MCF 10A (cell line): Measurements from ENCODE around the gene FAM240A. TPM values are rescaled to one million over a fixed set of nuclear protein-coding genes. Genes with fewer than 3 reads are reported as not detected.
"Not testable (repeated sequence)": the region's sequence is repeated elsewhere in the genome, so short reads cannot be mapped to it uniquely, and the experiment has no call there.

Experiments used
- BruUV-seq: library from RNA; stranded (reverse); fragments of 400-500 nt; replicated peaks from 2 replicates; lab custom pipeline; 2021; lab: Mats Ljungman, UMichigan
- CTCF ChIA-PET: fragments of 300-600 bp; sonication (Branson Sonifier 250); formaldehyde crosslinking; extraction: SDS; loops from one replicate; lab custom pipeline; 2021; ENCODE audit warnings: antibody characterized with exemption, inconsistent platforms; lab: Yijun Ruan, JAX
- POLR2A ChIA-PET: fragments of 300-600, 350-650 bp; sonication (Branson Sonifier 250); formaldehyde crosslinking; extraction: SDS; loops from one replicate; lab custom pipeline; 2020; ENCODE audit warnings: antibody characterized with exemption, inconsistent platforms; lab: Yijun Ruan, JAX
- DNase-seq: peaks from one replicate; pipeline ENCODE4 v3.0.0-alpha.2; 2018; ENCODE audit not compliant: unreplicated experiment
- H3K27ac Mint-ChIP-seq: one replicate; pipeline ENCODE4 v1.8.0; 2022; ENCODE audit warnings: mild to moderate bottlenecking, low read depth, mixed read lengths; ENCODE audit not compliant: unreplicated experiment
- H3K27me3 Mint-ChIP-seq: one replicate; pipeline ENCODE4 v1.8.0; 2022; ENCODE audit warnings: mixed read lengths; ENCODE audit not compliant: insufficient read depth, unreplicated experiment
- H3K36me3 Mint-ChIP-seq: one replicate; pipeline ENCODE4 v1.8.0; 2022; ENCODE audit warnings: mild to moderate bottlenecking, moderate library complexity, mixed read lengths; ENCODE audit not compliant: insufficient read depth, unreplicated experiment
- H3K4me1 Mint-ChIP-seq: one replicate; pipeline ENCODE4 v1.8.0; 2022; ENCODE audit warnings: mixed read lengths; ENCODE audit not compliant: insufficient read depth, unreplicated experiment
- H3K4me3 Mint-ChIP-seq: one replicate; pipeline ENCODE4 v1.8.0; 2022; ENCODE audit warnings: mild to moderate bottlenecking, moderate library complexity, mixed read lengths; ENCODE audit not compliant: unreplicated experiment
- H3K9me3 Mint-ChIP-seq: one replicate; pipeline ENCODE4 v1.8.0; 2022; ENCODE audit warnings: mixed read lengths; ENCODE audit not compliant: unreplicated experiment
- intact Hi-C: fragments of 100-400 bp; cut with micrococcal nuclease; formaldehyde crosslinking; loops from 2 replicates; pipeline ENCODE4 v1.14.1; 2022
- total RNA-seq: library from RNA; stranded (reverse); gene quantifications from 2 replicates; pipeline ENCODE4 v1.2.3, GENCODE V29; 2022
- TF ChIP-seq, protein P1 (sequence below): fragments of 200-600 bp; IDR thresholded peaks from one replicate; pipeline ENCODE4 v1.8.0; 2022; ENCODE audit warnings: antibody characterized with exemption, mild to moderate bottlenecking; ENCODE audit not compliant: unreplicated experiment

The FAM240A gene
- total RNA-seq, 1 experiment from 2014 or later: not detected

DNA sequence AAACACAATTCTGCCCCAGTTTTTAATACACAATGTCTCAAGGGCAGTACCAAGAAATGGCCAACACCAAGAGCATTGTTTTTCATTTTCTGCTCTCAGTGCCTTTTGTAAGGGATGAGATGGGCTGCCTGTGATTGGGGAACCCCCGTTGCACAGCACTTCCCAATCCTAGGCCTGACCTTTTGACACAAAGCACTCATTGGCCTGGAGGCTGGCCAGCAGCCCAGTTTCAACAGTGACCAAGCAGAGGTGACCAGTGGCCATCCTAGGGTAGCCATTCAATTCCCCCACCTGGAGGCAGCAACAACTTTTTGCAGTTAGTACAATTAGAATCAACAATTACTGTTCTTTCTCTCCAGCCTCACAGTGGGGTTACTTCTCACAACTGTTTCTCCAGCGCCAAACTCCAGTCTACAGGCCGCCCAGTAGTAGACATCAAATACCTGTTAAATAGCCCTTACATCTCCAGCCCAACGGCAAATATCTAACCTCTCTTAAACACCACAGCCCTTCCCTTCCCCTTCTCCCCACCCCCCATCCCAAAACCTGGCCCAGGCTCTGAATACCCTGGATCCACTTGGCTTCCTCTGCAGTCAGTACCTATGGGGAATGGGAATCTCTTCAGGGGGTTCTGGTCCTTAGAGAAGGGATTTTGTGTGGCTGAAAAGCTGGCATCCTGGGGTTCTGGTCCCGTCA, 37.3 kb upstream of the FAM240A start:
- intact Hi-C loops: no loop called here

DNA sequence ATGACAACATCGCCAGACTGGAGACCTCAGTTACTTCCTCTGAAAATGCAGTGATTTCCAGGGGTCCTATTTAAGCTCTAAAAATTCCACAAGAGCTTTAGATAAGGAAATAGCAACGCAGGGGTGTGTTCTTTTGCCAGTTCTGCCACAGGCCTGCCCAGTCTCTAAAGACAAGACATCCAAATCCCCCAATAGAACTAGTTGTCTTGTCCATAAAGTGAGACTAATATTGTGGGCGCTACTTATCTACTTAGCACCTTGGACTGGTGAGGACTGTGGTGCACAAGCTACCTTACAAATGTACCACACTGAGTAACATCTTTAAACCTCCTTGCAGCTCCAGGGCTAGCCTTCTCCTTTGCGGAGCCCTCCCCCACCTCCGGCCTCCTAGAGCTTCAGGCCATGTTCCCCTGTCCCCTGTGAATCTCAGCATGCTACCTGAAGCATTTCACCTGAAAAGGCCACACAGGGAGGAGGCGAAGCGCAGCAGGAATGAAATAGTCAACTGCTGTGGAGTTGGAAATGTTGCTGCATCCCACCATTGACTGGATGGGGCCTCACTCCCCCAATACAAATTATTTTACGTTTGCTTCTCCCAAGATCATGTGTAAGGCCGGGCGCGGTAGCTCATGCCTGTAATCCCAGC, 36.6 kb upstream of the FAM240A start:
- intact Hi-C loops: no loop called here
- CTCF ChIA-PET: no interaction called here
- BruUV-seq: no TSS peak
- no peaks in the 10 kb centered on the region for H3K9me3 Mint-ChIP-seq
- no peak overlapping the region for H3K4me3 Mint-ChIP-seq
- TF ChIP-seq, protein P1, sequence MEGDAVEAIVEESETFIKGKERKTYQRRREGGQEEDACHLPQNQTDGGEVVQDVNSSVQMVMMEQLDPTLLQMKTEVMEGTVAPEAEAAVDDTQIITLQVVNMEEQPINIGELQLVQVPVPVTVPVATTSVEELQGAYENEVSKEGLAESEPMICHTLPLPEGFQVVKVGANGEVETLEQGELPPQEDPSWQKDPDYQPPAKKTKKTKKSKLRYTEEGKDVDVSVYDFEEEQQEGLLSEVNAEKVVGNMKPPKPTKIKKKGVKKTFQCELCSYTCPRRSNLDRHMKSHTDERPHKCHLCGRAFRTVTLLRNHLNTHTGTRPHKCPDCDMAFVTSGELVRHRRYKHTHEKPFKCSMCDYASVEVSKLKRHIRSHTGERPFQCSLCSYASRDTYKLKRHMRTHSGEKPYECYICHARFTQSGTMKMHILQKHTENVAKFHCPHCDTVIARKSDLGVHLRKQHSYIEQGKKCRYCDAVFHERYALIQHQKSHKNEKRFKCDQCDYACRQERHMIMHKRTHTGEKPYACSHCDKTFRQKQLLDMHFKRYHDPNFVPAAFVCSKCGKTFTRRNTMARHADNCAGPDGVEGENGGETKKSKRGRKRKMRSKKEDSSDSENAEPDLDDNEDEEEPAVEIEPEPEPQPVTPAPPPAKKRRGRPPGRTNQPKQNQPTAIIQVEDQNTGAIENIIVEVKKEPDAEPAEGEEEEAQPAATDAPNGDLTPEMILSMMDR: no peak
- no peaks in the 10 kb centered on the region for H3K27me3 Mint-ChIP-seq
- DNase-seq: no peak
- H3K36me3 Mint-ChIP-seq: no peaks in the 10 kb centered on the region
- H3K27ac Mint-ChIP-seq: no peak overlapping the region
- POLR2A ChIA-PET: no interaction called here
- H3K4me1 Mint-ChIP-seq: no peaks in the 10 kb centered on the region

More for the DNA sequence above, 37.3 kb upstream of the FAM240A start:
- BruUV-seq: no TSS peak
- Mint-ChIP-seq H3K4me3 (no peak overlapping the region), H3K9me3 (no peaks in the 10 kb centered on the region), H3K27me3 (no peaks in the 10 kb centered on the region), H3K4me1 (no peaks in the 10 kb centered on the region), H3K36me3 (no peaks in the 10 kb centered on the region), H3K27ac (no peak overlapping the region)
- TF ChIP-seq, protein P1: no peak
- DNase-seq: no peak
- CTCF ChIA-PET: no interaction called here
- POLR2A ChIA-PET: no interaction called here

DNA sequence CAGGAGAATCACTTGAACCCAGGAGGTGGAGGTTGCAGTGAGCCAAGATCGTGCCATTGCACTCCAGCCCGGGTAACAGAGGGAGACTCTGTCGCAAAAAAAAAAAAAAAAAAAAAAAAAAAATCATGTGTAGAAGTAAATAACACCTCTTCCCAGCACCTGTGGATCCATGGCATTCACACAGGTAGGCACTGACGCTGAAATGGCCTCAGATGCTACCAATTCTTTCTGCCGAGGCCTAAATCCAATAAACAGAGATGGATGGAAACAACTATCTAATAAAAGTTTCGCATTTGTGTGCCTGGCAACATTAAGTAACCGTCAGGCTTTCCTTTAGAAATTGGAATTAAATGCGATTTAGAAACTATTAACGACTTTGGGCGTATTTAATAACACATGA, 35.9 kb upstream of the FAM240A start:
- DNase-seq: no peak
- Mint-ChIP-seq H3K36me3 (no peaks in the 10 kb centered on the region), H3K4me3 (no peak overlapping the region), H3K9me3 (no peaks in the 10 kb centered on the region), H3K4me1 (no peaks in the 10 kb centered on the region), H3K27ac (no peak overlapping the region), H3K27me3 (no peaks in the 10 kb centered on the region)
- intact Hi-C loops: no loop called here
- BruUV-seq: no TSS peak
- ChIA-PET CTCF (interaction anchor here (1.0 kb wide), 1 partner anchor 88 kb away, joined by 4 read pairs; no protein-coding TSS in a partner anchor), POLR2A (no interaction called here)
- TF ChIP-seq, protein P1: no peak

DNA sequence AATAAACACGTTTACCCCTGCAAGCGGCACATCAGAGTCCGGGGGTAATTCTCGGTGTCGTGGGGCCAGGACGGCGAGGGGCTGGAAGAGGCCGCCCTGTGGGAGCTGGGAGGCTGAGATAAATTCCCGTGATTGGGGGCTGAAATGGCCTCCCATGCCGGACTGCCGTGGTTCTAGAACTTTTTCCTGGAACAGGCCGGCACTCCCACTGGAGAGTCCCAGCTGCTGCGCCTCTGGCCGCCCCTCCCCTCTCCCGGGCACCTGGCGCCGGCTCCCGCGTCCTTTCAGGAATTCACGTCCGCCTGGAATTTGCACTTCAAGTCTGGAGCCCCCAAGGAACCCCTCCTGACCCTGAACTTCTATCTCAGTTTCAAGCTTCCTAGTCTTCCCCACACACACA, 35.4 kb upstream of the FAM240A start:
- Mint-ChIP-seq H3K4me3 (no peak overlapping the region), H3K27ac (no peak overlapping the region), H3K4me1 (no peaks in the 10 kb centered on the region), H3K36me3 (no peaks in the 10 kb centered on the region), H3K27me3 (no peaks in the 10 kb centered on the region), H3K9me3 (no peaks in the 10 kb centered on the region)
- ChIA-PET POLR2A (no interaction called here), CTCF (interaction anchor here (0.7 to 1.0 kb wide), 2 partner anchors 88 to 921 kb away, joined by 3 to 4 read pairs; no protein-coding TSS in a partner anchor)
- DNase-seq: no peak
- TF ChIP-seq, protein P1: no peak
- BruUV-seq: no TSS peak
- intact Hi-C loops: no loop called here

DNA sequence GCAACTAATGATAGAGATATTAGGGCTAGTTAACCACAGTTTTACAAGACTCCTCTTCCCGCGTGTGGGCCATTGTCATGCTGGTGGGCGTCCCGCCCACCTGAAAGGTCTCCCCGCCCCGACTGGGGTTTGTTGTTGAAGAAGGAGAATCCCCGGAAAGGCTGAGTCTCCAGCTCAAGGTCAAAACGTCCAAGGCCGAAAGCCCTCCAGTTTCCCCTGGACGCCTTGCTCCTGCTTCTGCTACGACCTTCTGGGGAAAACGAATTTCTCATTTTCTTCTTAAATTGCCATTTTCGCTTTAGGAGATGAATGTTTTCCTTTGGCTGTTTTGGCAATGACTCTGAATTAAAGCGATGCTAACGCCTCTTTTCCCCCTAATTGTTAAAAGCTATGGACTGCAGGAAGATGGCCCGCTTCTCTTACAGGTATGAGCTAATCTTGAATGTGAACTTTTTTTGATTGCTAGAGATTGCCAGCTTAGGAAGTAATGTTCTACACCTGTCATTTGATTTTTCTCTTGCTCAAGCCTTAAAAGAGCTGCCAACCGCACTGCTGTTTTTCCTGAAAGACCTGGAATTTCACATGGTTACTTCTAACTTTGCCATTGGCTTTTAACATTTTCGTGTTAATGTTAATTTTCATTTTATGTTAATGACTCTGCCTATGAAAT, 34.6 kb upstream of the FAM240A start:
- H3K4me1 Mint-ChIP-seq, H3K4me3 Mint-ChIP-seq, H3K36me3 Mint-ChIP-seq, POLR2A ChIA-PET, H3K27me3 Mint-ChIP-seq, H3K9me3 Mint-ChIP-seq, H3K27ac Mint-ChIP-seq, DNase-seq, BruUV-seq, intact Hi-C loops: not testable (repeated sequence)
- CTCF ChIA-PET: interaction anchor here (0.7 kb wide), 1 partner anchor 922 kb away, joined by 3 read pairs; no protein-coding TSS in a partner anchor
